Posterior cingulate gyrus (tissue), 11 donors: Measurements from ENCODE around the gene SLC35G2.
"Not testable (repeated sequence)": the region's sequence is repeated elsewhere in the genome, so short reads cannot be mapped to it uniquely, and the experiment has no call there.

ENCODE experiments used
- DNase-seq, 10 donors: peaks; one replicate each; pipeline versions ENCODE4 v3.0.0 to v3.0.0-alpha.2; 2020 to 2021; ENCODE audit warnings: mixed read lengths in 3 of 10
- intact Hi-C: fragments of 100-400 bp; cut with DNase I; formaldehyde crosslinking; loops from one replicate; pipeline ENCODE4 v1.15.1; 2023

SLC35G2 gene

GRCh38 chr3:136831461-136831860 is 12.5 kb downstream of the SLC35G2 start:
- DNase-seq, result no peak
- intact Hi-C loops, result no loop called here

DNA sequence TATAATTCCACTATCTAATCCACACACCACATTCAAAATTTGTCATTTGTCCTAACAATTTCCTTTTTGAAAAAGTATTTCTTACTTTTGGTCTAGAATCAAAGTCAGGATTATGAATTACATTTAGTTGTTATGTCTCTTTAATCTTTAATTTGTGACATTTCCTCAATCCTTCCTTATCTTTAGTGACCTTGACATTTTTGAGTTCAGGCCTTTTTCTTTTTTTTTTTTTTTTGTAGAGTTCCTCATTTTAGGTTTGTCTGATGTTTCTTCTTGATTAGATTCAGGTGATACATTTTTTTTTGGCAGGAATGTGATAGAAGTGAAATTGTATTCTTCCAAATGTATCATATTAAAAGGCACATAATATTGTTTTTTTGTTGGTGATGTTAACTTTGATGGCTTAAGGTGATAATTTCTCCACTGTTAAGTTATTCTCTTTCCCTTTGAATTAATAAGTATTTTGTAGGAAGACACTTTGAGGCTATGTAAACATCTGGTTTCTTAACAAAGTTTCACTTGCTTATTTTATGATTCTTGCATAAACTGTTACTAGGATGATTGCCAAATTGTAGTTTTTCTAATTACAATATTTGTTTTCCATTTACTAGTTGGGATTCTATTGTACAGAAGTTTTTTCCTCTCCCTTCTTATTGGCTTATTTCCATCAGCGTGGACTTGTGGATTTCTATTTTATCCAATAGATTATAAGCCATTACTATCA is 16.3 kb downstream of the SLC35G2 start:
- no peak for DNase-seq
- intact Hi-C loops, result no loop called here

DNA sequence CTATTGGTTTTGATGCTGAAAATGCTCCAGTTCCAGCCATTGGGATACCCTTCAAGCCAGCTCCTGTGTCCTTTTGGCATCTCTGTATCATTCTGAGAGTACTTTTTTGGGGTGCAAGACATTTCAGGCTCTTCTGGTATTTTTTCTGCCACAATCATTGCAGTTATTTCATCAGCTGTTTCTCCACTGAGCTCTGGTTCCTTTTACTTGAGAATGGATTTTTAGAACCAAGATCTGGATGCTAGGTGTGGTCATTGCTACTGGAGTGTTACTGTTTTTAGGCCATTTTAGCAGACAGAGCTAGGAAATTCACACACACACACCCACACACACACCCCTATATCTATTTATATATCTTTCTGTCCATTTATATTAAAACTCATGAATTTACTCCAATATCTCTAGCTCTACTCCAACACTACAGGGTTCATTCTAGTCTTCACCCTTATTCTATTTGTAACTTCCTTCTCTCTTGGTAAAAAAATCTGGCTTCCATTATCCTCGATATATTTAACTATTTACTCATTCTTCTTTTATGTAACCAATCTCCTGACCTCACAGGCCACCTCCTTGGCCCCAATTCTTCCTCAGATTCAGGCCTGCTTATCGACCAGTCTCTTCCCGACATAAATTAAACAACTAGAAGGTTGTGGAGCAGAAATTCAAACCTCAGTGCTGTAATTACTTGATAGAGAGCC is 17.0 kb downstream of the SLC35G2 start:
- intact Hi-C loops, result no loop called here
- no peak for DNase-seq

DNA sequence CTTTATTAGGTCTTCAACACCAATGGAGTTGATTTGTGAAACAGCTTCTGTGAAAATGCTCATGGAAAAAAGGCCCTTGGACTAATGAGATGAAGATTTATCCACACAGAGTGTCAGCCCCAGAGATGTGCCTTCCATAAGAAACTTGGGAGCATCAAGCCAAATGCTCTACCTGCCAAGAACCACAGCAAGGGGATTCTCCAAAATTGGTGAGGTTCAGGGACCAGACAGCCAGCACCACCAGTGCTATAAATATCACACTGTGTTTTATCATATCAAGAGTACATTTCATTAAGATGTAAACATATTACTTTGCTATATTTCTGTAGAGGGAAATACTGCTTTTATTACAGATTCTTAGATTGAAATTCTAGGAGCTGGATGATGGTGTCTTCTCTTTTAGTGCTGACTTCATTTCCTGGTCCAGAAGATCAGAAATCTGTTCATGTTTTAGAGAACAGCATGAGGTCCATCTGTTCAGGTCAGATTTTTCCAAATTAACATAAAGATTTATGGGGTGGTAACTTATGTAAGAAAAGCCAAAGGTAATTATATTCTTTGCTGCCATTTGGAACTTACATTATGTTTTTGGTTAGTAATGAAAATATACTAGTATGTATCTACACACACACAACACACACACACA is 17.7 kb downstream of the SLC35G2 start:
- DNase-seq, result no peak
- intact Hi-C loops, result no loop called here

DNA sequence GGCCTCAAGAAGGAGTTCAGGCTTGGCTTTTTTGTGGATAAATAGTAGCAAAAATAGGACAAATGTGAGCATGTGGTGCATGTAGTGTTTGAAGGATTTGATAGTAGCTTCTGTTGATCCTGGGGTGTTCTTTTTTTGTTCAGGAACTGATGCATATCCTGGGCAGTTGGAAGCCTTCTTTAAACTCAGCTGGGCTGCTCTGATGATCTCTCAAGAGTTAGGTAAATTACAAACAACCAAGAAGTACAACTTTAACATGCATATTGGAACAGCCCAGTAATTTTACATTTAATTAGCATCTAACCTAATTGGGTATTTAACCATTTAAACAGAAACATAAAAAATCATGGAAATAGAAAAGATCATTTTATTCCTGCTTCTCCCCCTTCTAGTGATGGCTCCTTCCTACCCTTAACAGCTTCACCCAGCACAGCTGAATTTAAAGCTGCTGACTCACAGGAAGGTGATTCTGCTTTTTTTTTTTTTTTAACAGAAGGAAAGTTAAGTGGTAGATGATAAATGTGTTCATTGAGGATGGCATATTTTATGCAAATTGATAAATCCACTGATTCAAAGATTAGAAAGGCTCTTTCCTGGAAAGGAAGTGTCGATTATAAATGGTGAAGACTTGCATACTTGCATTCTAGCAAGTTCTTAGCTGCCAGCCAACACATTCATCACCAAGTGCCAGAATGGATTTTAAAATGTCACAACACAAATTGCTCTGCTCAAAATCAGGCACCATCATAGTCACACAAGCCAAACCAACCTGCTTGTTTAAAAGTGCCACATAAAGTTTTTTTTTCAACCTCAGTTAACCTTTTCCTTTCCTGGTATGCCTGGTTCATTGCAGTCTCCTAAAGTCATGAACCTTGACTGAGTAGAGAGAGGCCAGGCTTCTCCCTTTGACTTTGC is 20.0 kb downstream of the SLC35G2 start:
- DNase-seq, result no peak
- intact Hi-C loops, result no loop called here

DNA sequence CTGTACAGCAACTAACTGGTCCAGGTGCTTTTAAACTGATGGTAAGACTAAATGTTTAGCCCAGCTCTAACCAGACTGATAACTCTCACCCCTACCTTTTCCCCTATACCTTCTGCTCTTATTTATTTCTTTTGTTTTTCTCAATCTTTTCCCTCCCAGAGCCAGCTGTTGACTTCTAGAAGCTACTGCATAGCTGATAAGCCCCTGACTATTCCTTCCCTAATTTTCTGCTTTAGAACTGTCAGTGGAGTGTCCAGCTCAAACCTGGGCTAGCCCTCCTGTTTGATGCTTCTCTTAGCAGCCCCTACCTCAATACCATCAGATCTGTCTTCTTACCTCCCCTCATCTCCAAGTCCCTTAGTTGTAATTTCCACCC is 20.6 kb downstream of the SLC35G2 start:
- no peak for DNase-seq
- intact Hi-C loops, result no loop called here

- DNase-seq, result no peak
- intact Hi-C loops, result no loop called here
Observed at GRCh38 chr3:136840252-136840651, 21.3 kb downstream of the SLC35G2 start.

GRCh38 chr3:136842294-136842693 is 23.4 kb downstream of the SLC35G2 start:
- no peak for DNase-seq
- intact Hi-C loops, result no loop called here

GRCh38 chr3:136844724-136845123 is 25.8 kb downstream of the SLC35G2 start:
- intact Hi-C loops, result no loop called here
- no peak for DNase-seq

DNA sequence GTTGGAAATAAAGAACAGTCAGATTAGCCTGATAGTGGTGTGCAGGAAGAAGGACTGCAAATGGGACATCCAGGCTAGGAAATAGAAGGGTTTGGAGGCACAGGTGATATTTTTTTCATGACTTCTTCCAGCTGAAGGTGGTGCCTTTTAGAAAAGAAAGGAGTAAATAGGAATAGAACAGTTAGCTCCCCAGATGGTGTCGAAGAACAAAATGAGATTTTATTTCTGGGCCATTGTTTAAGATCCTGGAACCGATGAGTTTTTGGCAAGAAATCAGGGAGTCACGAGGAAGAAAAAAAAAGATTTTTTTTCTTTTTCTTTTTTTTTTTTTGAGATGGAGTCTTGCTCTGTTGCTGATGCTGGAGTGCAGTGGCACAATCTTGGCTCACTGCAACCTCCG is 33.3 kb downstream of the SLC35G2 start:
- intact Hi-C loops, result no loop called here
- DNase-seq, result no peak

DNA sequence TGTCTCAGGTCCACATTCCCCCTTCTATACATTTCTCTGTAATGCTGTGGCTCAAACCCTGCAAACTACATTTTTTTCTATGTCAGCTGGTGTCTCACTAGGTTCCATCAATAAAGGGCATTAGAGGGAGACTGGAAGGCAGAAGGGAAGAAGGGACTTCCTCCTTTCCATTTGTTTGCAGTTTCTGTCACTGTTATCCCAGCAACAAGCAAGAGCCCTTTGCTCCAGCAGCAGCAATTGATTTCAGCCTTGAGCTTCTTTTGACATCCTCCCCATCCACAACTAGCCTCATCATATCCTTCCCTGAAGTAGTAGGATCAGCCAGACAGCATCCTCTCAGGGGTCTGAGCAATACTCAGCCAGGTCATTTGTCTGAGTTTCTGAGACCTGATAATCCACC is 37.7 kb downstream of the SLC35G2 start:
- intact Hi-C loops, result no loop called here

DNA sequence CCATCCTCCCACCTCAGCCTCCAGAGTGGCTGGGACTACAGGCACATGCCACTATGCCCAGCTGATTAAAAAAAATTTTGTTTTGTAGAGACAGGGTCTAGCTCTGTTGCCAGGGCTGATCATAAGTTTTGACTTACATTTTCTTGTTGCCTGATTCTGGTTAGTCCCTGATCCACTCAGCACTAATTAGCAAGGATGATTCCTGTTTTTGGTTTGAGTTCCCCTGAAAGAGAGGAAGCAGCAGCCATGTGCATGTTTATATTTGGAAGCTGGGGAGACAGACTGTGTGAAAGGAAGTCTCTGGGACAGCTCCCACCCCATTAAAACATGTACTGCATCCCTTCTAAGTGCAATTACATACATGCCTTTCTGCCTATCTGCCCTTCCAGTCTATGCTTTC is 39.5 kb downstream of the SLC35G2 start:
- DNase-seq, result no peak
- intact Hi-C loops, result no loop called here

More for the DNA sequence above, 37.7 kb downstream of the SLC35G2 start:
- DNase-seq, result no peak

DNA sequence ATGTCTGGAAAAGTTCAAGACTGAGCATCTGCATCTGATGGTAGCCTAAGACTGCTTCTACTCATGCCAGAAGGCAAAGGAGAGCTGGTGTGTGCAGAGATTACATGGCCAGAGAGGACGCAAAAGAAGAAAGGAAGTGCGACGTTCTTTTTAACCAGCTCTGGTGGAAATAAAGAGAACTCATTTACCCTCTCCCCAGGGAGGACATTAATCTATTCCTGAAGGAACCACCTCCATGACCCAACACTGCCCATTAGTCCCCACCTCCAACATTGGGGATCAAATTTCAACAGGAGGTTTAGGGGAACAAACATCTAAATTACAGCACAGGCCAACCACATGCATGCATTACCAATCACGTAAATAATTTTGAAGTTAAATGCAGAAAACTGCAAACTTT is 41.6 kb downstream of the SLC35G2 start:
- no peak for DNase-seq
- intact Hi-C loops, result loop anchor here (5.0 kb wide), 1 partner anchor 43 kb away; the partner anchor contains the start of gene SLC35G2

DNA sequence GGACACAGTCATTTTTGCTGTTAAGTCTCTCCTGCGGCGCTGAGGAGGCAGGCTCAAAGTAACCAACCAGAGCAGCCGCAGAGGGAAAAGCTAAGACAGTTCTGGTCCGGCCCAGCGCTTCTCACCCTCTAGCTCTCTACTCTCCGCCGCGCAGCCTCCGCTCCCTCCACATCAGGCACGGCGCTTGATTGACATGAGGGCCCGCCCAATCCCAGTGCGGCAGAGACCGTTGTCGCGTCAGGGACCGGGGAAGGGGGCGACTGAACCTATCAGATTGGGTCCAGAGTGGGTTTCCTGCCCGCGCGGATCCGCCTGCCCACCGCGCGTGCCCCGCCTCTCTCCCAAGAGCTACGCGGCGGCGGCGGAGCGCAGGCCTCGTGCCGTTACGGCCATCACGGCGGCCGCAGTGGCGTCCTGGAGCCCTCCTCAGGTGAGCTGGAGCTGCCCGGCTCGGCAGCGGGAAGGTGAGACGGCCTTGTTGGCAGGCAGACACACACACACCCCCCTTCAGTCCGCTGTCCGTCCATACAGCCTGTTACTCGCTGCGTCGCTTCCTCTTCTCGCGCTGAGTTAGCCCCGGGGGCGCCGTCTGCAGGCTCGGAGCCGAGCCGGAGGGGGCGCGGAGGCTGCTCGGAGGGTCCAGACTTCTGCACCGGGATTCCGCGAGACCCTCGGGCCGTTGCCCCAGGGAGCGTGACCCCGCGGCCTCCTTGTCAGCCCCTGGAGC is 43.1 kb downstream of the SLC35G2 start, which contains the start of gene NCK1:
Gene NCK1, plus strand, starts transcription at position 319 of the 727 bp plus-strand sequence. CDS start 65,794 bp downstream, outside the sequence.
- intact Hi-C loops, result loop anchor here (1.0 to 5.0 kb wide), 2 partner anchors 45 to 110 kb away; partner anchors contain the start of genes SLC35G2 and STAG1
- DNase-seq, result peak; percentile 99 to 100 (median 100)

DNA sequence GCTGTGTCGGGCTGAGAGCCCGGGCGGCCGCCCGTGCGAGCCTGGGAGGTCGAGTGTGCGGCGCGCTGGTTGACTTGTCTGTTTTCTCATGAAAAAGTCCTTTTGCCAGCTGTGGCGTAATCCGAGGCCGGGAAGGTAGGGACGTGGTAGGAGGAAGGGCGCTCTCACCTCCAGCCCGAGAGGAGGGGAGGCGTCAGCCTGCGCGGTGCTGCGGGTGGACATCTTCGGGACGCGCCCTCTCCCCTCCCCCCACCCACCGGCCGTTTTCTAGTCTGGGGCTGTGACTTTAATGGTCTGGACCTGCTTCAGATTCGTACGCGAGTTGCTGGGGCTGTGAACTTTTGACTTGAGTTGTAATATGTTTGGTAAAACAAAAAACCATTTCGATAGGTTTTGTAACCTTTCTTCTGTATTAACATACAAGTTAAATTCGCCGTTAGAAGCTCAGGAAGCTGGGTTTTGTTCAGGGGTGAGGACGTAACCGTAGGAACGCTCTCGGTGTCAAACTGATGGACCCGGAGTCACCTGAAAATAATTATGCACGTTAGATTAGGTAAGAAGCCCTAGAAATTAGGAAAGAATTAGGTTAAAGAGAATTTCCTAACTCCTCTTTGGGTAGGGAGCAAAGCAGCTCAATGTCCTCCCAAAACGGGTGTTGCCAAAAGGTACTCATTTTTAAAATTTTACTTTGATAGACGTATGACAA is 43.8 kb downstream of the SLC35G2 start:
- DNase-seq, result peak in 7 of 10 donors; percentile 12 to 85 (median 21)
- intact Hi-C loops, result loop anchor here (1.0 to 5.0 kb wide), 2 partner anchors 45 to 110 kb away; partner anchors contain the start of genes SLC35G2 and STAG1

GRCh38 chr3:136869282-136869681 is 50.4 kb downstream of the SLC35G2 start:
- intact Hi-C loops, result no loop called here
- DNase-seq, result no peak

GRCh38 chr3:136872258-136872657 is 53.3 kb downstream of the SLC35G2 start:
- intact Hi-C loops, result not testable (repeated sequence)

DNA sequence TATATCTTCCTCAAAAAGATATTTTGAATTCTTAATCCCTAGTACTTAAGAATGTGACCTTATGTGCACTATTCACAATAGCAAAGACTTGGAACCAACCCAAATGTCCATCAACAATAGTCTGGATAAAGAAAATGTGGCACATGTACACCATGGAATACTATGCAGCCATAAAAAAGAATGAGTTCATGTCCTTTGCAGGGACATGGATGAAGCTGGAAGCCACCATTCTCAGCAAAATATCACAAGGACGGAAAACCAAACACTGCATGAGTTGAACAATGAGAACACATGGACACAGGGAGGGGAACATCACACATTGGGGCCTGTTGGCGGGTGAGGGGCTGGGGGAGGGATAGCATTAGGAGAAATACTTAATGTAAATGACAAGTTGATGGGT is 60.6 kb downstream of the SLC35G2 start:
- DNase-seq, intact Hi-C loops: not testable (repeated sequence)

More at GRCh38 chr3:136872258-136872657, 53.3 kb downstream of the SLC35G2 start:
- DNase-seq, result not testable (repeated sequence)

- no peak for DNase-seq
- intact Hi-C loops, result no loop called here
Observed at GRCh38 chr3:136882571-136882970, 63.6 kb downstream of the SLC35G2 start.
